Aorta (tissue), 5 donors: ENCODE measurements around the gene FJX1. TPM values are rescaled to one million over a fixed set of nuclear protein-coding genes. Genes with fewer than 3 reads are reported as not detected.
"Not testable (repeated sequence)": the region's sequence is repeated elsewhere in the genome, so short reads cannot be mapped to it uniquely, and the experiment has no call there.

ENCODE experiments used
- ATAC-seq: fragments of 200-7000 bp; cut with Tn5 transposase; one replicate; pipeline ENCODE4 v1.9.1; 2022; ENCODE audit warnings: moderate library complexity; ENCODE audit not compliant: low FRiP score
- DNase-seq, 2 donors: peaks; one replicate each; pipeline ENCODE4 v3.0.0-alpha.2; 2020
- H3K27ac ChIP-seq, 2 donors: one replicate each; pipeline ENCODE4 v1.5.1; 2013; ENCODE audit warnings: low read length in 2 of 2, mild to moderate bottlenecking in 2 of 2, moderate library complexity in 2 of 2, control low read depth in 1 of 2, inconsistent platforms in 1 of 2, low read depth in 1 of 2
- H3K27me3 ChIP-seq, 2 donors: one replicate each; pipeline ENCODE4 v1.6.1; 2013; ENCODE audit warnings: control low read depth in 1 of 2, low read length in 1 of 2, mild to moderate bottlenecking in 1 of 2, moderate library complexity in 1 of 2; ENCODE audit not compliant: insufficient read depth in 2 of 2, control insufficient read depth in 1 of 2
- H3K36me3 ChIP-seq, 2 donors: one replicate each; pipeline ENCODE4 v1.6.1; 2013; ENCODE audit warnings: control low read depth in 1 of 2, low read length in 1 of 2, mild to moderate bottlenecking in 1 of 2; ENCODE audit not compliant: insufficient read depth in 2 of 2, control insufficient read depth in 1 of 2
- H3K4me1 ChIP-seq, 2 donors: one replicate each; pipeline ENCODE4 v1.6.1; 2013; ENCODE audit warnings: low read length in 2 of 2, control low read depth in 1 of 2, mild to moderate bottlenecking in 1 of 2, moderate library complexity in 1 of 2; ENCODE audit not compliant: insufficient read depth in 2 of 2, control insufficient read depth in 1 of 2
- H3K4me3 ChIP-seq, 2 donors: one replicate each; pipeline ENCODE4 v1.5.1; 2013; ENCODE audit warnings: low read length in 2 of 2, control low read depth in 1 of 2, mild to moderate bottlenecking in 1 of 2
- H3K9me3 ChIP-seq: one replicate; pipeline ENCODE4 v1.6.1; 2013; ENCODE audit warnings: mild to moderate bottlenecking, low read length; ENCODE audit not compliant: control insufficient read depth
- WGBS, 2 donors: extraction: QIAGEN DNeasy Blood & Tissue Kit; methylation state at CpG; one replicate each; pipeline ENCODE4 v1.1.7; 2013; 5-methylcytosine and 5-hydroxymethylcytosine counted together
- intact Hi-C, 2 donors: fragments of 100-400 bp; cut with DNase I; formaldehyde crosslinking; loops; one replicate each; pipeline versions ENCODE4 v1.14.2 to v1.15.0; 2022
- polyA plus RNA-seq, 2 donors: library from polyadenylated mRNA; stranded (reverse); fragments of 200-250 nt; gene quantifications; one replicate each; pipeline ENCODE4 v1.2.3, GENCODE V29; 2013
- total RNA-seq, 2 donors: library from RNA; stranded (reverse); fragmentation: NEBNext Ultra II Directional; extraction: Animal tissue kit (Norgen Biotek cat#: 25700); gene quantifications; one replicate each; pipeline ENCODE4 v1.2.1, GENCODE V29; 2021
- donor health status: healthy with polysubstance abuse.
- donor health status: Bipolar disorder and iron deficiency.
- donor health status: DM: no; HTN: no; CAD: no.
- donor health status: DM: no; HTN: no; CAD: no.
- donor health status: DM: yes; HTN: yes; CAD: no.

The FJX1 gene
- total and polyA plus RNA-seq, 4 donors: 1.00 to 10.4 (median 5.8) TPM; not detected in 1

GRCh38 chr11:35662061-35662648 is 43.9 kb downstream of the FJX1 start:
- Histone ChIP-seq H3K9me3 (no peaks in the 10 kb centered on the region), H3K27ac (peak overlapping the region; percentile 32 to 86), H3K4me3 (peak overlapping the region; percentile 65 to 86), H3K4me1 (no peaks in the 10 kb centered on the region), H3K27me3 (no peaks in the 10 kb centered on the region), H3K36me3 (no peaks in the 10 kb centered on the region)
- intact Hi-C loops: loop anchor here (5.0 kb wide), 1 partner anchor 45 kb away; the partner anchor contains the start of gene FJX1 (in 2 of the 2)
- DNase-seq (no peak), ATAC-seq (peak; percentile 62)
- 0 to 1% methylated on average over 11 to 12 of the region's 12 CpGs for WGBS, 2 donors

- Histone ChIP-seq H3K9me3 (no peaks in the 10 kb centered on the region), H3K27me3 (no peaks in the 10 kb centered on the region), H3K4me3 (peak within 1 kb of the TSS; percentile 65 to 86), H3K36me3 (no peaks in the 10 kb centered on the region), H3K4me1 (no peaks in the 10 kb centered on the region), H3K27ac (peak within 1 kb of the TSS; percentile 64 to 86)
- ATAC-seq: peak; percentile 95
- intact Hi-C loops: loop anchor here (5.0 kb wide), 1 partner anchor 46 kb away; the partner anchor contains the start of gene FJX1 (in 2 of the 2)
- DNase-seq: peak; percentile 91 to 94
- 2 to 3% methylated on average over 50 to 82 of the region's 82 CpGs for WGBS, 2 donors
Measured at GRCh38 chr11:35662649-35663407, 44.6 kb downstream of the FJX1 start, which contains the start of gene TRIM44. Gene TRIM44 (plus strand): TSS chr11:35662775. CDS start chr11:35663112, 337 bp downstream.

- peak overlapping the region; percentile 62 to 65 for H3K4me3 ChIP-seq
- H3K9me3 ChIP-seq: no peaks in the 10 kb centered on the region
- intact Hi-C loops: loop anchor here (5.0 kb wide), 1 partner anchor 46 kb away; the partner anchor contains the start of gene FJX1 (in 2 of the 2)
- 84 to 89% methylated on average over 10 of the region's 10 CpGs for WGBS, 2 donors
- no peaks in the 10 kb centered on the region for H3K4me1 ChIP-seq
- no peaks in the 10 kb centered on the region for H3K27me3 ChIP-seq
- peak overlapping the region in 1 of 2 donors; percentile 80 for H3K27ac ChIP-seq
- ATAC-seq (no peak), DNase-seq (no peak)
- H3K36me3 ChIP-seq: no peaks in the 10 kb centered on the region
Measured at GRCh38 chr11:35663408-35663702, 45.1 kb downstream of the FJX1 start.

- intact Hi-C loops: loop anchor here (5.0 kb wide), 1 partner anchor 48 kb away; the partner anchor contains the start of gene FJX1 (in 2 of the 2)
- no peaks in the 10 kb centered on the region for H3K27me3 ChIP-seq
- H3K4me1 ChIP-seq: no peaks in the 10 kb centered on the region
- no peaks in the 10 kb centered on the region for H3K36me3 ChIP-seq
- DNase-seq (no peak), ATAC-seq (no peak)
- 98 to 99% methylated on average over 5 of the region's 5 CpGs for WGBS, 2 donors
- H3K27ac ChIP-seq: no peak overlapping the region
- no peak overlapping the region for H3K4me3 ChIP-seq
- no peaks in the 10 kb centered on the region for H3K9me3 ChIP-seq
Measured at GRCh38 chr11:35664977-35665441, 46.7 kb downstream of the FJX1 start.

- ATAC-seq (no peak), DNase-seq (no peak)
- H3K9me3 ChIP-seq: no peaks in the 10 kb centered on the region
- 96 to 99% methylated on average over 1 of the region's 1 CpG for WGBS, 2 donors
- no peaks in the 10 kb centered on the region for H3K36me3 ChIP-seq
- H3K27ac ChIP-seq: no peak overlapping the region
- no peak overlapping the region for H3K4me3 ChIP-seq
- intact Hi-C loops: no loop called here
- H3K4me1 ChIP-seq: peaks cover 2 to 3% of the 10 kb centered on the region in 2 donors
- no peaks in the 10 kb centered on the region for H3K27me3 ChIP-seq
Measured at GRCh38 chr11:35667257-35667656, 49.0 kb downstream of the FJX1 start.

- intact Hi-C loops, DNase-seq, ATAC-seq, H3K4me3 ChIP-seq, H3K4me1 ChIP-seq, H3K9me3 ChIP-seq, H3K27me3 ChIP-seq, H3K36me3 ChIP-seq, H3K27ac ChIP-seq: not testable (repeated sequence)
- 95 to 97% methylated on average over 3 of the region's 3 CpGs for WGBS, 2 donors
Measured at GRCh38 chr11:35668350-35668749, 50.1 kb downstream of the FJX1 start.

Other genes with a start within 250 kb of the FJX1 start
- gene SLC1A2, start 198.9 kb upstream of the FJX1 start, total RNA-seq: 1 to 10 TPM; 1.1 to 1.5 TPM
- gene SLC1A2, start 198.9 kb upstream of the FJX1 start, polyA plus RNA-seq: not detected
- 1 to 10 TPM; 2.3 to 3.1 TPM for gene PAMR1, start 92.8 kb upstream of the FJX1 start, total RNA-seq
- gene PAMR1, start 92.8 kb upstream of the FJX1 start, polyA plus RNA-seq: 1 to 10 TPM in 1 of 2 donors, under 1 TPM in 1; 0.69 to 2.0 TPM
- gene TRIM44, start 44.3 kb downstream of the FJX1 start, total RNA-seq: 10 to 100 TPM; 55.2 to 63.3 TPM
- 10 to 100 TPM; 10.3 to 12.6 TPM for gene TRIM44, start 44.3 kb downstream of the FJX1 start, polyA plus RNA-seq